Measurements from ENCODE around the gene DENND6A.
A peak's percentile ranks its signal among the peaks of the same experiment; 100 is the strongest.
"Not testable (repeated sequence)": the region's sequence is repeated elsewhere in the genome, so short reads cannot be mapped to it uniquely, and the experiment has no call there.

The DENND6A gene, protein sequence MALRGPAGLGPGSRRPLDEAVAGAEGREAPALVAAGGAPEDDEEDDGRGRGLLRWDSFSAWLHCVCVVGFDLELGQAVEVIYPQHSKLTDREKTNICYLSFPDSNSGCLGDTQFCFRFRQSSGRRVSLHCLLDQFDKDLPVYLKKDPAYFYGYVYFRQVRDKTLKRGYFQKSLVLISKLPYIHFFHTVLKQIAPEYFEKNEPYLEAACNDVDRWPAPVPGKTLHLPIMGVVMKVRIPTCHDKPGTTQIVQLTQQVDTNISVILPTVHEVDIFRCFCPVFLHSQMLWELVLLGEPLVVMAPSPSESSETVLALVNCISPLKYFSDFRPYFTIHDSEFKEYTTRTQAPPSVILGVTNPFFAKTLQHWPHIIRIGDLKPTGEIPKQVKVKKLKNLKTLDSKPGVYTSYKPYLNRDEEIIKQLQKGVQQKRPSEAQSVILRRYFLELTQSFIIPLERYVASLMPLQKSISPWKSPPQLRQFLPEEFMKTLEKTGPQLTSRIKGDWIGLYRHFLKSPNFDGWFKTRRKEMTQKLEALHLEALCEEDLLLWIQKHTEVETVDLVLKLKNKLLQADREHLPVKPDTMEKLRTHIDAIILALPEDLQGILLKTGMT

GRCh38 chr3:57692396-57693147 is at the start of gene DENND6A:
Gene DENND6A (minus strand): TSS chr3:57693077. CDS start chr3:57693018, 59 bp downstream.
- peak; percentile 96 for DNase-seq

DNA sequence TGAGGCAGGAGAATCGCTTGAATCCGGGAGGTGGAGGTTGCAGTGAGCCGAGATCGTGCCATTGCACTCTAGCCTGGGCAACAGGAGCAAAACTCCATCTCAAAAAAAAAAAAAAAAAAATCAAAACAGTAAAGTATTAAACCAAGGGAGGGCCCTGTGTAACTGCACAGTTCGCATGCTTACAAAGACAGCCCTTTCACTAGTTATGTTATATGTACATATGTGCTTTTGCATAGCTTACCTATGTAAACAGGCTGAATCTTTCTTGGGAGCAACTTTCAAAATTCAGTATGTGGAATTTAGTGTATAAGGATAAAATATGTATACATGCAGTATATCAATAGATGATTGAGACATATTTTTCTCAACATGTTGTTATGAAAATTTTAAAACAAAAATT is 47.1 kb upstream of the DENND6A start:
- DNase-seq: no peak

GRCh38 chr3:57738391-57738790 is 45.5 kb upstream of the DENND6A start:
- DNase-seq: no peak

GRCh38 chr3:57737840-57738239 is 45.0 kb upstream of the DENND6A start:
- DNase-seq: no peak

DNA sequence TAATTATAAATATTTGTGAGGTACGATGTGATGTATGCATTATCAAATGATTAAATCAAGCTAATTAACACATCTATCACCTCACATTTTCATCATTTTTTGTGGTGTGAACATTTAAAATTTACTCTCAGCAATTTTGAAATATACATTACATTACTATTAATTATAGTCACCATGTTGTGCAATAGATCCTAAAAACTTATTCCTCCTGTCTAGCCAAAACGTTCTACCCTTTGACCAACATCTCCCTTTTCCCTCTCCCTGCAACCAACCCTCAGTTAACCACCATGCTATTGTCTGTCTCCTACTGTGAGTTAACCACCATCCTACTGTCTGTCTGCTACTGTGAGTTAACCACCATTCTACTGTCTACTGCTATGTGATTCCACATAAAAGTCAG is 42.5 kb upstream of the DENND6A start:
- DNase-seq: no peak

GRCh38 chr3:57733790-57734189 is 40.9 kb upstream of the DENND6A start:
- peak; percentile 58 for DNase-seq

- no peak for DNase-seq
Observed at GRCh38 chr3:57731311-57731710, 38.4 kb upstream of the DENND6A start.

DNA sequence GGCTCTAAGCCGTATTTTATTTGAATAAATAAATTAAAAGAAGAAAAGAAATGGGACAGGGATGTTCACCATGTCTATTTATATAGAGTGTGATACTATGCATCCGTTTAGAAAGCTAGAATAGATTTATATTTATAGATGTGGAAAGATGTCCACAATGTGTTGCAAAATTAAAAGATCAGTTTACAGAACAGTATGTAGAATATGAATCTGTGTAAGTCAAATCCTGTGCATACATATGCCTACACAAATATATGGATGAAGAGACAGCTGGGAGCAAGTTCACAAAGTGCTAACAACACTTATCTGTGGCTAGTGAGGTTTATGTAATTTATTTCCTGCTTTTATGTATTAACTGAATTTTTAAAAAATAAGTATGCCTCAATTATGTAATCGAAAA is 37.8 kb upstream of the DENND6A start:
- no peak for DNase-seq

- DNase-seq: no peak
Observed at GRCh38 chr3:57729334-57730045, 36.6 kb upstream of the DENND6A start.

- no peak for DNase-seq
Observed at GRCh38 chr3:57727106-57727505, 34.2 kb upstream of the DENND6A start.

DNA sequence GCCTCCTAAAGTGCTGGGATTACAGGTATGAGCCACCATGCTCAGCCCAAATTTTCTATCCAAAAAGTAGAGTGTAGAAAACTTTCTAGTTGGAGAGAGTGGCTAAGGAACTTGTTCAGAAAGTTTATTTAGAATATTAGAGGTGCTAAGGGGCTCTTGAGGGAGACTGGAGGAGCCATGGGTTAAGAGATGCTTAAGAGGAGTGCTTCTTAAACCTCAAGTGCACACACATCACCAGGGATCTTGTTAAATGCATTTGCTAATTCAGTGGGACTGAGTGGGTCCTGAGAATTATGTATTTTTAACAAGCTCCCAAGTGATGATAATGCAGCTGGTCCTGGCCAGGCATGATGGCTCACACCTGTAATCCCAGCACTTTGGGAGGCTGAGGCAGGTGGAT is 33.5 kb upstream of the DENND6A start:
- DNase-seq: no peak

- DNase-seq: no peak
Observed at GRCh38 chr3:57718118-57718517, 25.2 kb upstream of the DENND6A start.

GRCh38 chr3:57717205-57717868 is 24.5 kb upstream of the DENND6A start:
- no peak for DNase-seq

GRCh38 chr3:57715686-57716085 is 22.8 kb upstream of the DENND6A start:
- DNase-seq: no peak

DNA sequence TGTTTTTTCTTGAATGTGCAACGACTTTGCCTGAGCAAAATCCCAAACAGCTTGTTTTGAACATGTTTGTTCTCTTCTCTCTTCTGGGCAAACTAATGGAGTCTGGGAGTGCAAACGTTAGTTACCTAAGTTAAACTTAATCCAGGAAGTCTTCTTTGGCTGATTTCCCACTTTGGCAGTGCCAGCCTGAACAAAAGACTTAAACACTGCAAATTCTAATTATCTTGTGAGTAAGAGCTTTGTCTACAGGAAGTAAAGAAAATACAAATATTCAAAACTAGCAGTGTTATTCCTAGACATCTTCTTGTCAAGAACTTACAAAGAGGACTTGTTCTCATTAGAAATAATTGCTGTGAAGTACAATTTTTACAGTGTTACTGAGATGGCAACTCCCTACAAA is 16.7 kb upstream of the DENND6A start:
- no peak for DNase-seq

- no peak for DNase-seq
Observed at GRCh38 chr3:57709031-57709430, 16.2 kb upstream of the DENND6A start.

- no peak for DNase-seq
Observed at GRCh38 chr3:57706462-57706861, 13.6 kb upstream of the DENND6A start.

DNA sequence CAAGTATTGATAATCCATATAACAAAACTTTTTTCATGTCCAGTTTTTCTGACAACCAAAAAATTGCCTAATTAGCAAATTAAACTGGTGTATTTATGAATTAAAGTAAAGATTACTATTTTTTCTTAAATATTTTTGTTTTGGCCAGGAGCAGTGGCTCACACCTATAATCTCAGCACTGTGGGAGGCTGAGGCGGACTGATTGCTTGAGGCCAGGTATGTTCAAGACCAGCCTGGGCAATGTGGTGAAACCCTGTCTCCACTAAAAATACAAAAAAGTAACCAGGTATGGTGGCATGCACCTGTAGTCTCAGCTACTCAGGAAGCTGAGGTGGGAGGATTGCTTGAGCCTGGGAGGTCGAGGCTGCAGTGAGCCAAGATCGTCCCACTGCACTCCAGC is 12.5 kb upstream of the DENND6A start:
- DNase-seq: not testable (repeated sequence)

DNA sequence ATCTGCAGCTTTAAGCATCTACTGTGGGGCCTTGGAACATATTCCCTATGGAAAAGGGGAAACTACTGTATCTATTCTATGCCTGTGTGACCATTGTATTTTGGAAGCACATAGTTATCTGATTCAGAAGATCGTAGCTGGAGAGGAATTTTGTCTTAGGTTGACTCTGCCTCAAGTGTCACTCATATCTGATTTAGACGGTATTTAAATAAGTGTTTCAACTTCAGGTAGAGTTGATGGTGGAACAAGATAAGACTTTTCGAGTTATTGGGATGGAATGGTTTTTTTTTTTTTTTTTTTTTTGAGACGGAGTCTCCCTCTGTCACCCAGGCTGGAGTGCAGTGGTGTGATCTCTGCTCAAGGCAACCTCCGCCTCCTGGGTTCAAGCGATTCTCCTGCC is 8.9 kb upstream of the DENND6A start:
- DNase-seq: no peak

GRCh38 chr3:57700737-57701136 is 7.9 kb upstream of the DENND6A start:
- no peak for DNase-seq

DNA sequence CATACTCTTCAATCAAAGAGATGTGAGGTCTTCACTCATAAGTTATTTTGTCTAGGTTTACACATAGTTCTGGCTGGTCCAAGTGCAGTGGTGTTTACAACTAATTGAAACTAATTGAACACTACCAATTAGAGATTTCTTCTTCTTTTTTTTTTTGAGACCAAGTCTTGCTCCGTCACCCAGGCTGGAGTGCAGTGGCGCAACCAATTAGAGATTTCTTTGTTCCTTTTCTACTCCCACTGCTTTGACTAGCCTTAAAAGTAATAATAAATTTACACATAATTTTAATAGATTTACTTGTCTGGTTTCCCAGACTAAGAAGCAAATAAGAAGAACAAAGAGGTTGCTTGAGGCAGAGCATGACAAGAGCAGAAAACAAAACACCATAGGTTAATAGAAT is 6.7 kb upstream of the DENND6A start:
- DNase-seq: no peak

DNA sequence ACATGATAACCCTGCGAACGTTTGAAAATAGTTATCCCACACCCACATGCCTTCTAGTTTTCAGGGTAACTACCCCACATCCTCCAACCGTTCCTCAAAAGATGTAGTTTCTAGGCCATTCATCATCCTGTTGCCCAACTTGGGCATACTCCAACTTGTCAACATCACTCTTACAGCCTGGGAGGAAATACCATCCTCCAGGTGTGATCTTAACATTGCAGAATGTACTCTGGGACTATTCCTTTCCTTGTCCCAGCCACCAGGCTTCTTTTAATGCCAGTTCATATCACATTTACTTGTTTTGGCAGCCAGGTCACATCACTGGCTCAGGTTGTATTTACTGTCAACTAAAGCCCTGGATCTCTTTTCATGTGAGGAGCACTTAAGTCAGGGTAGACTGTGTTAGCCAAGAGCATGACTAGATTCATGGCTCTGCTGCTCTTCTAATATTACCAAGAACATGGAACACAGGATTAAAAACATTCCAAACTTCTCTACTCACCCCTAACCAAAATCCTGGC is 4.0 kb upstream of the DENND6A start:
- DNase-seq: no peak
